HCT116 (cell line): ENCODE measurements around the gene SDC1. TPM values are rescaled to one million over a fixed set of nuclear protein-coding genes. Genes with fewer than 3 reads are reported as not detected.

Source experiments
- ATAC-seq: fragments of 200-7000 bp; cut with Tn5 transposase; 2 replicates; pipeline ENCODE4 v1.9.1; 2020; ENCODE audit warnings: mild to moderate bottlenecking, moderate library complexity
- BruUV-seq: library from RNA; stranded (reverse); fragments of 400-500 nt; replicated peaks from 2 replicates; lab custom pipeline; 2021; lab: Mats Ljungman, UMichigan
- CTCF ChIA-PET: fragments of 300-600 bp; sonication (Branson Sonifier 250); formaldehyde crosslinking; loops from one replicate; lab custom pipeline; 2021; ENCODE audit warnings: antibody characterized with exemption; lab: Charles Lee
- POLR2A ChIA-PET: fragments of 300-600, 350-600 bp; sonication (Branson Sonifier 250); formaldehyde crosslinking; loops from one replicate; lab custom pipeline; 2021; ENCODE audit warnings: antibody characterized with exemption; lab: Charles Lee
- RAD21 ChIA-PET, 2 experiments: fragments of 300-600 bp; sonication (Branson Sonifier 250); formaldehyde crosslinking; loops; one replicate each; lab custom pipeline; 2023; ENCODE audit warnings: low total read pairs in 2 of 2; ENCODE audit not compliant: uncharacterized antibody in 2 of 2, unreplicated experiment in 2 of 2, low non-redundant PET in 1 of 2; lab: Charles Lee
- DNase-seq: peaks from one replicate; pipeline ENCODE4 v3.0.0-alpha.2; 2010; ENCODE audit warnings: low read depth, low spot score
- H2AFZ ChIP-seq: fragments of 200-600 bp; shearing (Covaris generic), sonication (generic); 2 replicates; pipeline ENCODE4 v1.6.1; 2017; ENCODE audit warnings: low read depth, mixed run types, mixed read lengths, antibody characterized with exemption, low read length; ENCODE audit not compliant: poor library complexity, severe bottlenecking
- H3K27ac ChIP-seq: 2 replicates; pipeline ENCODE4 v1.5.1; 2012; ENCODE audit warnings: low read depth, low read length
- H3K27me3 ChIP-seq: fragments of 200-600 bp; sonication (generic); 2 replicates; pipeline ENCODE4 v1.6.1; 2016; ENCODE audit warnings: mixed run types, low read length, mixed read lengths; ENCODE audit not compliant: insufficient read depth
- H3K36me3 ChIP-seq, 2 experiments: fragments of 200-500 bp in 1 of 2; fragments of 200-600 bp in 1 of 2; sonication (Bioruptor generic) in 1 of 2; sonication (generic) in 1 of 2; 2 replicates each; pipeline versions ENCODE4 v1.5.1 to v1.6.1; 2014 to 2016; ENCODE audit warnings: low read length in 2 of 2, inconsistent platforms in 1 of 2, mixed read lengths in 1 of 2, mixed run types in 1 of 2; ENCODE audit not compliant: insufficient read depth in 2 of 2, control insufficient read depth in 1 of 2
- H3K4me1 ChIP-seq, 2 experiments: fragments of 200-600 bp in 1 of 2; sonication (generic) in 1 of 2; 2 replicates each; pipeline versions ENCODE4 v1.5.1 to v1.6.1; 2012 to 2017; ENCODE audit warnings: low read length in 2 of 2, inconsistent platforms in 1 of 2, mild to moderate bottlenecking in 1 of 2, mixed read lengths in 1 of 2, mixed run types in 1 of 2, moderate library complexity in 1 of 2; ENCODE audit not compliant: insufficient read depth in 2 of 2, control insufficient read depth in 1 of 2
- H3K4me2 ChIP-seq: fragments of 200-600 bp; sonication (generic); 2 replicates; pipeline ENCODE4 v1.6.1; 2017; ENCODE audit warnings: mixed run types, low read length, mixed read lengths
- H3K4me3 ChIP-seq, 2 experiments: fragments of 200-600 bp in 1 of 2; sonication (generic) in 1 of 2; replicated peaks in 1 of 2; 2 replicates each; pipeline ENCODE4 v1.5.1; 2011 to 2016; ENCODE audit warnings: low read length in 2 of 2, control low read depth in 1 of 2, low read depth in 1 of 2, mild to moderate bottlenecking in 1 of 2, mixed read lengths in 1 of 2, mixed run types in 1 of 2
- H3K79me2 ChIP-seq: fragments of 200-600 bp; sonication (generic); 2 replicates; pipeline ENCODE4 v1.6.1; 2017; ENCODE audit warnings: mild to moderate bottlenecking, mixed run types, low read length, moderate library complexity, mixed read lengths; ENCODE audit not compliant: insufficient read depth
- H3K9ac ChIP-seq: fragments of 200-600 bp; sonication (generic); 2 replicates; pipeline ENCODE4 v1.6.1; 2016; ENCODE audit warnings: low read length, mixed read lengths
- H3K9me2 ChIP-seq: fragments of 200-600 bp; sonication (generic), shearing (Covaris generic); 2 replicates; pipeline ENCODE4 v1.6.1; 2017; ENCODE audit warnings: mixed run types, mild to moderate bottlenecking, moderate library complexity; ENCODE audit not compliant: insufficient read depth
- H3K9me3 ChIP-seq, 2 experiments: fragments of 200-500 bp in 1 of 2; fragments of 200-600 bp in 1 of 2; sonication (Bioruptor generic) in 1 of 2; sonication (generic) in 1 of 2; 2 replicates each; pipeline ENCODE4 v1.6.1; 2014 to 2017; ENCODE audit warnings: low read length in 2 of 2, mixed read lengths in 2 of 2, inconsistent platforms in 1 of 2, low read depth in 1 of 2, mild to moderate bottlenecking in 1 of 2, mixed run types in 1 of 2, moderate library complexity in 1 of 2; ENCODE audit not compliant: control insufficient read depth in 1 of 2, insufficient read depth in 1 of 2
- H4K20me1 ChIP-seq: fragments of 200-600 bp; sonication (generic), shearing (Covaris generic); 2 replicates; pipeline ENCODE4 v1.6.1; 2017; ENCODE audit warnings: mixed run types, mild to moderate bottlenecking, moderate library complexity; ENCODE audit not compliant: insufficient read depth
- EZH2 ChIP-seq: fragments of 200-600 bp; sonication (generic); IDR thresholded peaks from 2 replicates; pipeline ENCODE4 v1.6.1; 2017; ENCODE audit warnings: antibody characterized with exemption, mixed run types
- FOSL1 ChIP-seq: IDR thresholded peaks from 2 replicates; pipeline ENCODE4 v1.6.1; 2012; ENCODE audit warnings: low read depth
- POLR2A ChIP-seq: IDR thresholded peaks from 2 replicates; pipeline ENCODE4 v1.7.0; 2011; ENCODE audit warnings: borderline replicate concordance; ENCODE audit not compliant: insufficient read depth, insufficient read length; ENCODE audit errors: extremely low read depth
- TCF7L2 ChIP-seq: IDR thresholded peaks from 2 replicates; pipeline ENCODE4 v1.7.0; 2011; ENCODE audit warnings: borderline replicate concordance, inconsistent platforms; ENCODE audit not compliant: insufficient read depth, insufficient read length; ENCODE audit errors: extremely low read depth
- ZFX ChIP-seq: fragments of 450-650 bp; IDR thresholded peaks from 2 replicates; pipeline ENCODE4 v1.6.1; 2017
- ZNF274 ChIP-seq: fragments of 200-500 bp; sonication (Bioruptor generic); IDR thresholded peaks from 2 replicates; pipeline ENCODE4 v1.6.1; 2014; ENCODE audit warnings: mild to moderate bottlenecking, low read depth, low read length, inconsistent platforms
- intact Hi-C: fragments of 100-400 bp; cut with micrococcal nuclease; formaldehyde crosslinking; loops from 2 replicates; pipeline ENCODE4 v1.10.0; 2022
- total RNA-seq: library from RNA; stranded (reverse); gene quantifications from one replicate; pipeline ENCODE4 v1.2.1, GENCODE V29; 2021; ENCODE audit not compliant: unreplicated experiment
- TF ChIP-seq, protein P1 (sequence below): IDR thresholded peaks from 2 replicates; pipeline ENCODE4 v1.6.1; 2012; ENCODE audit warnings: low read depth

SDC1 gene
- total RNA-seq, 1 experiment from 2014 or later = 32.0 TPM

DNA sequence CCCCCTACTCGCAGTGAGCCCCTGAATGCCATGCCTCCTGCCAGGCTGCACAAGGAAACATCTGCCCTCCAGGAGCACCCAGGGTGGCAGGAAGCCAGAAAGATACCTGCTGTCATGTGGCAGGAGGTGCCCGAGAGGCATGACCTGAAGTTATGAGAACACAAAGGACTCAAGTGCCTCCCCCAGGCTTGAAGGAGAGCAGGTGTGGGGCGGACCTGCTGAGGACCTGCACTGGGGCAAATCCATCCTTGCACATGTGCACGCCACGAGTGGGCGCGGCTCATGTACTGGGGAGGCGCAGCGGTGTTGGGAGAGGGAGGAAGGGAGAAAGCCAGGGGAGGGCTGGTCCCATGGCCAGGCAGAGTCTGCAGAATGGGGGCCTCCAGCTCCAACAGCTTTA is 26.9 kb downstream of the SDC1 start (continued):
- no peak for TF ChIP-seq ZNF274
- TF ChIP-seq, all 23 proteins: peak for 0

DNA sequence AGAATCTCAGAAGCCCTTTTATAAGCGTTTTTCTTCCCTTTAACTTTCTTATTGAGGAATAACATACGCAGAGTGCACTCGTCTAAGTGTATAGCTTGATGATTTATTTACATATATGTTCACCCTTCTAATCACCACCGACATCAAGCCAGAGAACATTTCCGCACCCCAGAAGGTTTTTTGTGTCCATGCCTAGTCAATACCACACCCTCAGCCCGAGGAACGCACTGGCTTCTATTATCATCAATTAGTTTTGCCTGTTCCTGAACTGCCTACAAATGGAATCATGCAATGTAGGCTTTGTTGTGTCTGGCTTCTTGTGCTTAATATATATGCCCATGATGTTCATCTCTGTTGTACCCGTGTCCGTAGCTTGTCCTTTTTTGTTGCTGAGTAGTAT is 27.7 kb downstream of the SDC1 start:
- no peak overlapping the region for H3K4me3 ChIP-seq
- DNase-seq = no peak
- H3K36me3 ChIP-seq = peaks cover 4% of the 10 kb centered on the region in 2 experiments; a peak in 3 of 4 replicates
- H3K79me2 ChIP-seq = no peaks in the 10 kb centered on the region
- BruUV-seq = no TSS peak
- H3K4me1 ChIP-seq = no peaks in the 10 kb centered on the region
- H3K27me3 ChIP-seq = no peaks in the 10 kb centered on the region
- ChIA-PET POLR2A (no interaction called here), RAD21 (no interaction called here), CTCF (no interaction called here)
- H3K9me3 ChIP-seq = no peaks in the 10 kb centered on the region
- H2AFZ ChIP-seq = no peak overlapping the region
- no peaks in the 10 kb centered on the region for H3K9me2 ChIP-seq
- no peak for ATAC-seq
- H3K9ac ChIP-seq = no peak overlapping the region
- TF ChIP-seq, protein P1, sequence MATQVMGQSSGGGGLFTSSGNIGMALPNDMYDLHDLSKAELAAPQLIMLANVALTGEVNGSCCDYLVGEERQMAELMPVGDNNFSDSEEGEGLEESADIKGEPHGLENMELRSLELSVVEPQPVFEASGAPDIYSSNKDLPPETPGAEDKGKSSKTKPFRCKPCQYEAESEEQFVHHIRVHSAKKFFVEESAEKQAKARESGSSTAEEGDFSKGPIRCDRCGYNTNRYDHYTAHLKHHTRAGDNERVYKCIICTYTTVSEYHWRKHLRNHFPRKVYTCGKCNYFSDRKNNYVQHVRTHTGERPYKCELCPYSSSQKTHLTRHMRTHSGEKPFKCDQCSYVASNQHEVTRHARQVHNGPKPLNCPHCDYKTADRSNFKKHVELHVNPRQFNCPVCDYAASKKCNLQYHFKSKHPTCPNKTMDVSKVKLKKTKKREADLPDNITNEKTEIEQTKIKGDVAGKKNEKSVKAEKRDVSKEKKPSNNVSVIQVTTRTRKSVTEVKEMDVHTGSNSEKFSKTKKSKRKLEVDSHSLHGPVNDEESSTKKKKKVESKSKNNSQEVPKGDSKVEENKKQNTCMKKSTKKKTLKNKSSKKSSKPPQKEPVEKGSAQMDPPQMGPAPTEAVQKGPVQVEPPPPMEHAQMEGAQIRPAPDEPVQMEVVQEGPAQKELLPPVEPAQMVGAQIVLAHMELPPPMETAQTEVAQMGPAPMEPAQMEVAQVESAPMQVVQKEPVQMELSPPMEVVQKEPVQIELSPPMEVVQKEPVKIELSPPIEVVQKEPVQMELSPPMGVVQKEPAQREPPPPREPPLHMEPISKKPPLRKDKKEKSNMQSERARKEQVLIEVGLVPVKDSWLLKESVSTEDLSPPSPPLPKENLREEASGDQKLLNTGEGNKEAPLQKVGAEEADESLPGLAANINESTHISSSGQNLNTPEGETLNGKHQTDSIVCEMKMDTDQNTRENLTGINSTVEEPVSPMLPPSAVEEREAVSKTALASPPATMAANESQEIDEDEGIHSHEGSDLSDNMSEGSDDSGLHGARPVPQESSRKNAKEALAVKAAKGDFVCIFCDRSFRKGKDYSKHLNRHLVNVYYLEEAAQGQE = no peak
- intact Hi-C loops = no loop called here
- H3K27ac ChIP-seq = no peak overlapping the region
- H3K4me2 ChIP-seq = no peak overlapping the region
- no peaks in the 10 kb centered on the region for H4K20me1 ChIP-seq

DNA sequence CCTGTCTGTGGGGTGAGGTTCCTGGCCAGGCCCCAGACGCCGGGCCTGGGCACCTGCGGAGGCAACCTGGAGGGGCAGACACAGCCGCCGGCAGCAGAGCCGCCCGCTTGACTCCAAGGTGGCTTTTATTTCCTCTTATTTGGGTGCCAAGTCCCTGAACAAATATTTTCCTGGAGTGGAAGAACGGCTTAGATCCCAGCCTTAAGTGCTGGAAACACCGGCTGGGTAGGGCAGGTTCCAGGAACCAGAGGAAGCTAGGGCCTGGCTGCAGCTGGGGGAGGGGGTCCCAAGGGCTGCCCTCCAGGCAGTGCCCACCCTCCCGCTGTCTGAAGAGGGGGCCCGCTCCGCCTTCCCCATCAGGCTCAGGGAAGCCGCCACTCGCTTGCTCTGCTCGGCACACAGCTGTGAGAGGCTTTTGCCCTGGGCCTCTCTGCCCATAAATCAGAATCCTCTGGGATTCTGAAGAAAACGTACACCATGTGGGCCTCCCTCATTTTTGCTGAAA is 28.2 kb downstream of the SDC1 start:
- Histone ChIP-seq H3K27me3 (no peaks in the 10 kb centered on the region), H3K36me3 (peaks cover under 1 to 2% of the 10 kb centered on the region in 2 experiments; a peak in 2 of 4 replicates), H3K27ac (no peak overlapping the region), H2AFZ (no peak overlapping the region), H3K9me2 (no peaks in the 10 kb centered on the region), H3K4me3 (no peak overlapping the region), H3K4me1 (no peaks in the 10 kb centered on the region), H4K20me1 (no peaks in the 10 kb centered on the region), H3K9ac (no peak overlapping the region), H3K4me2 (no peak overlapping the region), H3K9me3 (no peaks in the 10 kb centered on the region), H3K79me2 (no peaks in the 10 kb centered on the region)
- ChIA-PET CTCF (no interaction called here), RAD21 (no interaction called here), POLR2A (no interaction called here)
- DNase-seq = no peak
- TF ChIP-seq, protein P1 = no peak
- TF ChIP-seq POLR2A (no peak), FOSL1 (no peak), ZFX (no peak), EZH2 (no peak), TCF7L2 (no peak)
- BruUV-seq = no TSS peak
- ATAC-seq = no peak
- intact Hi-C loops = no loop called here
